GM18868 (cell line): ENCODE measurements around the gene ZNF350.
"Not testable (repeated sequence)": the region's sequence is repeated elsewhere in the genome, so short reads cannot be mapped to it uniquely, and the experiment has no call there.

Source experiments
- ATAC-seq: cut with Tn5 transposase; IDR thresholded peaks from one replicate; pipeline ENCODE4 v1.9.1; 2021; ENCODE audit warnings: mild to moderate bottlenecking, moderate library complexity; ENCODE audit not compliant: unreplicated experiment

Gene ZNF350

DNA sequence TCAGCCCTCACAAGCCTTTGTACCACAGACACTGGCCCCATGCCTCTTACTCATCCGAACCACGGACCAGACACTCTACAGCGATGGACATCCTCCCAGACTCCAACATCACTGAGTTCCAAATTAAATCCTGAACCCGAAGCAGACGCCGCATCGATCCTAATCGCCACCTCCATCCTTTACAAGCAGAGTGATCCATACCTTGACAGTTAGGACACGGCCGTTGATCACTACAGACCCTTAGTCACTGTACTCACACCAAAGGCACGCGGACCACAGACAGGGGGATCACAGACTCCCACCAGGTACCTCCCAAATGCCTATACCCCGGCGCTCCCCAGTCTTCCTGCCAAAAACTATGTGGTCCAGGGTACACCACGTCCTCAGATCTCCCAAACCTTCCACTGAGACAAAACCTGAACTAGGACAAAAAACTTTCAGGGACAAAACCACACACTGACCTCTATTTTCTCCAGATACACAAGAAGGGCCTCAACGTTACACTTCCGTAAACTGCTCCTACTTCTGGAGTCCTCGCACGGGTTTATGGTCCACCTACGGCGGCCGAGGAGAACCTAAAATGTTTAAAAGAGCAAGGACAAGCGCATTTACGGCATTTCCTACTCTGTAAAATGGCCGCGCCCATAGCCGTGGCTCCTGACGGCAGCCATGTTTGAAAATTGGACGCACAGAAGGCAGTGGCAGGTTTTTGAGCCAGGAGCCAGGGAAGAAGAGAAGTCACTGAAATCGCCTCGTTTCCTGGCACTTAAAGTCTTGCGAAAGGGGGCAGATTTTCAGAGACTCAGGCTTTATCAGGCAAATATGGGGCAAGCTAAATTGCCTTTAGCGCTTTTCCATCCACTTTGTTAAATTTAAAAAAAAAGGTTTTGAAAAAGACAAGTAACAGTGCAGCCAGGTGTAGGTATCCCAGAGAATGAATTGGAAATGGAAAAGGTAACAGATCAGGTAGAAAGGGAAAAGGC, at the start of gene ZNF350:
Gene ZNF350, minus strand, starts transcription at position 532 of the 983 bp plus-strand sequence. CDS start 12,480 bp downstream, outside the sequence.
- peak; percentile 70 for ATAC-seq

DNA sequence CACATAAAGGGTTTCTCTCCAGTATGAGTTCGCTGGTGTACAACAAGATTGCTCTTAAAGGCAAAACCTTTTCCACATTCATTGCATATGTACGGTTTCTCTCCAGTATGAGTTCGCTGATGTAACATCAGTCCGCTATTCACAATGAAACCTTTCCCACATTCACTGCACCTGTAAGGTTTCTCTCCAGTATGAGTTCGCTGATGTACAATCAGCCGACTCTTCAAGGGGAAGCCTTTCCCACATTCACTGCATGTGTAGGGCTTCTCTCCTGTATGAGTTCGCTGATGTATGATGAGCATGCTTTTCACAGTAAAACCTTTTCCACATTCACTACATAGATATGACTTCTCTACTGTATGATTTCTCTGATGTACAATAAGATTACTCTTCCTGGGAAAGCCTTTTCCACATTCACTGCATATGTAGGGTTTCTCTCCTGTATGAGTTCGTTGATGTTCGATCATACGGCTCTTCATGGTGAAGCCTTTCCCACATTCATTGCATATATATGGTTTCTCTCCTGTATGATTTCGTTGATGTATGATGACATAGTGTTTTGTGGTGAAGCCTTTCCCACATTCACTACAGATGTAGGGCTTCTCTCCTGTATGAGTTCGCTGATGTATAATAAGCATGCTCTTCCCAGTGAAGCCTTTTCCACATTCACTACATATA, 47.5 kb upstream of the ZNF350 start:
- ATAC-seq, result no peak

DNA sequence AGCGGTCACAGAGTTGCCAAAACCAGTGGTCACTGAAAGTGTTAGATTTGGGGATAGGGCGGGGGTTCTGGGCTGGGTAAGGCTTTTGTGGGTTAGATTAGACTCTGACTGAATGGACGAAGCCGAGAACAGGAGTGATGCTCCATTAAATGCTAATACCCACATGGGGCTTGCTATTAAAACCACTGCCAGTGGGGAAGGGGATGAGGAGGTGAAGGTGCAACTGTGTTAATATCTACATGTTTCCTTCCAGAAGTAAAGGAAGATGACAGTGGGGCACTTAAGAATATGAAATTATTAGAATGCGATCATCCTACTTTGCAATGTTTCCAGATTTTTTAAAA, 42.1 kb upstream of the ZNF350 start:
- ATAC-seq, result peak; percentile 20

DNA sequence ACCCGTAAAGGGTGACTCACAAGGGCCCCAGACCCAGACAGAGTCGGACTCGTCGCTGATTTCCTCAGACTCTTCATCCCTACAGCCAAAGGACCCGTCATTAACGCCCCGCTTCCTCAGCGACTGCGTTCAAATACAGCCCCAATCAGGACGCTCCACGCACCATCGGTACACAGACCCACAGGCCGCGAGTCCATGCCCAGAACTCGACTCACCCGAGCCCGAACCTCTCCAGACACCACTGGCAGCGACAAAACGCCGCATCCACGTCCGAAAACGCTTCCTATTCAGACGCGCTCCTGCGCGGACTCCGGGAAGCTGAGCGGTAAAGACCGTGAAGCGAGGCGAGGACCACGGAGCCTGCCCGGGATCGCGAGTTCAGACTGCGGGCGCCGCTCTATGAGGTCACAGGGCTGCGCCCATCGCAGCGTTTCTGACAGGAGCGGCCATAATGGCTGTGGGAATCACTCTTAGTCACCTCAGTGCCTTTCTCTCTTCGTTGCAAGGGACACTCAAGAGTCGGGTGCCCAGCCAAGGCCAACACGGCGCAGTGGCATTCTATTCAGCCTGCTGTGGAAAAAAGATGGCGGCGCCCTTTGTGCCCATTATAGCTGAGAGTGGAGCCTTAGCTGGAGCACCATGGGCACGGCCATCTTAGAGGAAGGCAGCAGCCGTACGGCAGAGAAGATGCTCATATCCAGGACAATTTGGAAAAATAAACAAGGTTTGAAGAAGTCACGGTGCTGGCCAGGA, 41.6 kb upstream of the ZNF350 start, which contains the start of gene ZNF614:
Gene ZNF614, minus strand, starts transcription at position 353 of the 753 bp plus-strand sequence. CDS start 2,634 bp downstream, outside the sequence.
- peak; percentile 79 for ATAC-seq

DNA sequence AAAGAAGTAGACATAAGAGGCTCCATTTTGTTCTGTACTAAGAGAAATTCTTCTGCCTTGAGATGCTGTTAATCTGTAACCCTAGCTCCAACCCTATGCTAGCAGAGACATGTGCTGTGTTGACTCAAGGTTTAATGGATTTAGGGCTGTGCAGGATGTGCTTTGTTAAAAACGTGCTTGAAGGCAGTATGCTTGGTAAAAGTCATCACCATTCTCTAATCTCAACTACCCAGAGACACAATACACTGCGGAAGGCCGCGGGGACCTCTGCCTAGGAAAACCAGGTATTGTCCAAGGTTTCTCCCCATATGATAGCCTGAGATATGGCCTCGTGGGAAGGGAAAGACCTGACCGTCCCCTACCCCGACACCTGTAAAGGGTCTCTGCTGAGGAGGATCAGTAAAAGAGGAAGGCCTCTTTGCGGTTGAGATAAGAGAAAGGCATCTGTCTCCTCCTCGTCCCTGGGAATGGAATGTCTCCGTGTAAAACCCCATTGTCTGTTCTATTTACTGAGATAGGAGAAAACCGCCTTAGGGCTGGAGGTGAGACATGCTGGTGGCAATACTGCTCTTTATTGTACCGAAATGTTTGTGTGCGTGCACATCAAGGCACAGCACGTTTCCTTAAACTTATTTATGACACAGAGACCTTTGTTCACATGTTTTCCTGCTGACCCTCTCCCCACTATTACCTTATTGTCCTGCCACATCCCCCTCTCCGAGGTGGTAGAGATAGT, 39.8 kb upstream of the ZNF350 start:
- not testable (repeated sequence) for ATAC-seq

DNA sequence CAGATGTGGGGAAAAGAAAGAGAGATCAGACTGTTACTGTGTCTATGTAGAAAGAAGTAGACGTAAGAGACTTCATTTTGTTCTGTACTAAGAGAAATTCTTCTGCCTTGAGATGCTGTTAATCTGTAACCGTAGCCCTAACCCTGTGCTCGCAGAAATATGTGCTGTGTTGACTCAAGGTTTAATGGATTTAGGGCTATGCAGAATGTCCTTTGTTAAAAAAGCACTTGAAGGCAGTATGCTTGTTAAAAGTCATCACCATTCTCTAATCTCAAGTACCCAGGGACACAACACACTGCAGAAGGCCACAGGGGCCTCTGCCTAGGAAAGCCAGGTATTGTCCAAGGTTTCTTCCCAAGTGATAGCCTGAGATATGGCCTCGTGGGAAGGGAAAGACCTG, 37.8 kb upstream of the ZNF350 start:
- ATAC-seq, result not testable (repeated sequence)

DNA sequence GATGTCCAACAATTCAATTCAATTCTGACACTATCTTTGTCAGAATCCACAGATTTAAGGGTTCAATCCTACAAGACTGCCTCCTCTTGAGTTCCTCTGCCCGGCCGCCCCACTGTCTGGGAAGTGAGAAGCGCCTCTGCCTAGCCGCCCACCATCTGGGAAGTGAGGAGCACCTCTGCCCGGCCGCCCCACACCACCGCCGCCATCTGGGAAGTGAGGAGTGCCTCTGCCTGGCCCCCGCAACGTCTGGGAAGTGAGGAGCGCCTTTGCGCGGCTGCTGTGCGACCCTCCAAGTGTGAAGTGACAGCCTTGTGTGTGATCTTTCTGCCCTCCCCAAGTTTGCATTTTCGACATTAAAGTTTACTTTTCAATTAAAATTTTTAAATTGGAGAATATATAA, 35.6 kb upstream of the ZNF350 start:
- no peak for ATAC-seq

DNA sequence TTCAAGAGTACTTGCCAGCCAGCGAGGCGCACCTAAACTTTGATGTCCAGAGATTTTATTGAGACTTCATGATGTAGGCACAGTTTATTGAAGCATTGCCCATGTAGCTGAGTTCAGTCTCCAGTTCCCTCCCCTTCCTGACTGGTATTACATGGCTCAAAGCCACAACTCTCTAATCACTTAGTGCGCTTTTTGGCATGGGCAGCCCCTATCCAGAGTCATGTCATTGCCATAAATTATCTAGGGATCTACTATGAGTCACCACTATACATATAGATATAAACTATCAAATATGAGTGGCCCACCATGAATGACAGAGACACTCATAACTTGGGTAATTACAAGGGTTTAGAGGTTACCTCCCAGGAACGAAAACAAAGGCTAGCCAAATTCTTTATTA, 33.9 kb upstream of the ZNF350 start:
- ATAC-seq, result no peak

DNA sequence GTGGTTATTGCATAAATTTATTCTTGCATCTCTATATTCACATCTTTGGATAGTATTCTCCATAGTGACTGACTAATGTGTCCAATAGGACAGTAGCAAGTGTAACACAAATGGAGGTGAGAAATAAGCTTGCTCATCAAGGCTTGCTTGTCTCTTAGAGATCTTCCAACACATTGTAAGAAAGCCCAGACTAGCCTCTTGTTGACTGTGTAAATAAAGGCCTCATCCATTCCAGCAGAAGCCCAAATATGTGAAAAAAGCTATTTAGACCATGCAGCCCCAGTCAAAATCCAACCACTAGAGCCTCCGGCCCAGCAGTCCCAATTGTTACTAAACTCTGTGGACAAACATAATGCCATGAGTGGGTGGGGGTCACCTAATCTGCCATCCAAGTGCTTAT, 24.0 kb upstream of the ZNF350 start:
- ATAC-seq, result no peak

DNA sequence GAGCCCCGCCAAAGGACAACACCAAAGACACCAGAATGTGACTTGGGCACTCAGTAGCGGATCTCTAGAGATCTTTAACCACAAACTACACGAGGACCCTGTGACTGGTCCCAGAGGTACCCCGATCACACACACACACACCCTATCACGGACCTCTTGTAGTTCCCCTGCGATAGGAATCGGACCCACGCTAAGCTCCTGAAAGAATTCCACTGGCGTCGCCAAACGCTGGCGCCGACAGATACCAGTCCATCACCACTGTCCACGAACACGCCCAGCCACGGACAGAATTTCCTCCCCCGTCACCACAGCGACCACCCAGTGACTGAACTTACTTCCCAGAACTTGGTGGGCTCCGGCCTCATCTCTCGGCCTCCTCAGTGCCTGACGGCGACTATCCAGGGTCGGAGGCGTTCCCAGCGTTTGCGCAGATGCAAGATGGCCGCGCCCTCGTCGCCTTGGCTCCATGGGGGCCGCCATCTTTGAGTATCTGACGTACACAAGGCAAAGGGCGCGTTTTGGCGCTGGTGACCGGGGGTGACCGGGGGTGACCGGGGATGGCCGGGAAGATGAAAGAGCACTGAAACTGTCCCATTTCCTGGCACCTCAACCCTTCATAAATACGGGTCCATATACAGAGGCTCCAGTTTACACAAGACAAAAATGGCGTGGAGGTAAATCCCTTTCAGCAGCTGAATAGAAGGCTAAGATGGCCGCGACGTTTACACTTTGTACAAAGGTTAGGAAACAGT, 21.3 kb upstream of the ZNF350 start, which contains the start of gene ZNF615:
Gene ZNF615, minus strand, starts transcription at position 406 of the 752 bp plus-strand sequence. CDS start 4,500 bp downstream, outside the sequence.
- peak; percentile 80 for ATAC-seq

DNA sequence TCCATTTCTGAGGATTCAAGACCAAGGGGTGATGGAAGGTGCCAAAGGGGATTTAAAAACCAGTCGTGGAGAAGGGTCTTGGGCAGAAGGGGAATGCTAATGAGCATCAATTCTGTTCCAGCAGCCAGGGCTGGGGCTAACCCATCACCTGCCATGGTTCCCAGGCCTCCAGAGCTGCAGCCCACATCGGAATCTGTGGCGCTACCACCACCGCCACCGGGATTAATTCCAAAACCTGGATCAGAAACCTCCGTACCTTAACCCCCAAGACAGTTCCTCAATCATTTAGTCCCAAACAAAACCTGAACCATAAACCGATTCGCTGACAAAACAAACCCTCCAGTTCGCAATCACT, 20.8 kb upstream of the ZNF350 start:
- ATAC-seq, result no peak

DNA sequence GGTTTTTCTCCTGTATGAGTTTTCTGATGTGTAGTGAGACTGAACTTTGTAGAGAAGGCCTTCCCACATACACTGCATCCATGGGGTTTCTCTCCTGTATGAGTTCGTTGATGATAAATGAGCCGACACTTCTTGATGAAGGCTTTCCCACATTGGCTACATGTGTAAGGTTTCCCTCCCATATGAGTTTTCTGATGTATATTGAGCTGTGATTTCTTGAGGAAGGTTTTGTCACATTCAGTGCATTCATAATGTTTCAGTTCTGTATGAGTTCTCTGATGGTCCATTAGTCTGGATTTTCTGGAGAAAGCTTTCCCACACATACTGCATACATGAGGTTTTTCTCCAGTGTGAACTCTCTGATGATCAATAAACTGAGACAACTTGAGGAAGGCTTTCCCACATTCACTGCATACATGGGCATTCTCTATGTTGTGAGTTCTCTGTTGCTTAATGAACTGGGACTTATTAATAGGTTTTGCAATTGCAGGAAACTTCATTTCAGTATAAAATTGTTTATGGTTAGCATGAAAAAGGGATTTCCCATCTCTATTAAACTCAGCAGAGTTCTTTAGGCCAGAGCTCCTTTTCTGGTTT, 7.5 kb upstream of the ZNF350 start:
- ATAC-seq, result no peak

DNA sequence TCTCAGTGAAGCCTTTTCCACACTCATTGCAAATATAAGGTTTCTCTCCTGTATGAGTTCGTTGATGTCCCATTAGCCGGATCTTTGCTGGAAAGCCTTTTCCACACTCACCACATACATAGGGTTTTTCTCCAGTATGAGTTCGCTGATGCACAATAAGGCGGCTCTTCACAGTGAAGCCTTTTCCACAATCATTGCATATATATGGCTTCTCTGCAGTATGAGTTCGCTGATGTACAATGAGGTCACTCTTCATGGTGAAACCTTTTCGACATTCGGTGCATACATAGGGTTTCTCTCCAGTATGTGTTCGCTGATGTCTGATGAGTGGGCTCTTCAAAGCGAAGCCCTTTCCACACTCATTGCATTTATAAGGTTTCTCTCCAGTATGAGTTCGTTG, 6.8 kb upstream of the ZNF350 start:
- no peak for ATAC-seq

DNA sequence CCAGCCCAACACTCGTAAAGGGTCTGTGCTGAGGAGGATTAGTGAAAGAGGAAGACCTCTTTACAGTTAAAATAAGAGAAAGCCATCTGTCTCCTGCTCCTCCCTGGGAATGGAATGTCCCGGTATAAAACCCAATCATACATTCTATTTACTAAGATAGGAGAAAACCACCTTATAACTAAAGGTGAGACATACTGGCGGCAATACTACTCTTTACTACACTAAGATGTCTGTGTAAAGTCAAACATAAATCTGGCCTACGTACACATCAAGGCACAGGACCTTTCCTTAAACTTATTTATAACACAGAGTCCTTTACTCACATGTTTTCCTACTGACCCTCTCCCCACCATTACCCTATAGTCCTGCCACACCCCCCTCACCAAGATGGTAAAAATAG, 3.3 kb downstream of the ZNF350 start:
- ATAC-seq, result no peak

DNA sequence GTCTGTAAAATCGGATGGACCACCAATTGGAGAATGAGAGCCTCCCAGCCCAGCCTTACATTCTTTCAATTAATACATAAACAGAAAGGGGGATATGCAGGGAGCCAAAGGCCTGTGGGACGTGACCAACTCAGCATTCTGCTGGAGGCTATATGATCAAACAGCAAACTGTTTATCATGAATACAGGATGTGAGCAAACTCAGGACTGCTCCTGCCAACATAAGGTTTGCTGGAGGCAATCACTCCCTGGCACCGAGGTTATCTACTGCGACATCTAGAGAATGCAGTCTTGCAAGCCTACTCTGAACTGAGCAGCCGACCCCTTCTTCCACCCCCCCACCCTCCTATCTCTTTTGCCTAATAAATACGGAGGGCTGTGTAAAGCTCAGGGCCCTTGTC, 5.7 kb downstream of the ZNF350 start:
- not testable (repeated sequence) for ATAC-seq

DNA sequence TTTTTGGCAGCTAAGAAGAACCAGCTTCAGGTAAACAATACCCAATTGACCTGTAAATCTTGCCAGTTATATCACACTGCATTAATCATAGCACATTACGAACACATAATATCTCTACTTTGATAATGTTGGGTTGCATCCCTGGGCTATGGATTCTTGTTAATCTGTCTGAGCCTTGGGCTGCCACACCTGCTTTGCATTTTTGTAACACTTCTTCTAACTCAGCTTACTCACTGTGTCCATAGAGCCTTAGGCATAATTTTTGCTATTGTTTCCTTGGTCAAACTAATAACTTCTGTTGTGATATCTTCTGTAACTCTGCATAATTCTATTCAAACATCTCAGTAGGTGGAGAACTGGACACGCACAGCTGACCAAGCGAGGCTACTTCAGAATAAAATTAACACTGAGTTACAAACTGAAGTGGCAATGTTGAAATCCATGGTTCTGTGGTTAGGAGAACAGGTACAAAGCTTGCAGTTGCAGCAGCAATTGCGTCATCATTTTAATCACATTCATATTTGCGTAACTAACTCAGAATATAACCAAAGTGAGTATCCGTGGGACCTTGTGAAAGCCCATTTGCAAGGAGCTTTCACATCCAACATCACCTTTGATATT, 6.4 kb downstream of the ZNF350 start:
- ATAC-seq, result no peak

DNA sequence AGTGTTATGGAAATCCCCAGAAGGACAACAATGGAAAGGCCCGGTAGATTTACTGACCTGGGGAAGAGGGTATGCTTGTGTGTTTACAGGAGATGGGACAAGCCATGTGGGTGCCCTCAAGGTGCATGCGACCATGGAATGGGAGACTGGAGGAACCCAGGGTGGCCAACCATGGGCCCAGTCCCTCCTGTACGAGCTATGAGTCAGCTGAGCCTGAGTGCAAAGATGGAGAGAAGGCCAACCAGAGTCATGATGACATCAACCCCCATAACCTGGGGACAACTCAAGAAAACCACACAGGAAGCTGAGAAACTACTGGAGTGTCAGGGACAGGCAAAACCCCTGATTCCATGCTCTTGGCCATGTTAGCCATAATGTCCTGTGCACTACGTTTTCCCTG, 7.8 kb downstream of the ZNF350 start:
- ATAC-seq, result no peak

DNA sequence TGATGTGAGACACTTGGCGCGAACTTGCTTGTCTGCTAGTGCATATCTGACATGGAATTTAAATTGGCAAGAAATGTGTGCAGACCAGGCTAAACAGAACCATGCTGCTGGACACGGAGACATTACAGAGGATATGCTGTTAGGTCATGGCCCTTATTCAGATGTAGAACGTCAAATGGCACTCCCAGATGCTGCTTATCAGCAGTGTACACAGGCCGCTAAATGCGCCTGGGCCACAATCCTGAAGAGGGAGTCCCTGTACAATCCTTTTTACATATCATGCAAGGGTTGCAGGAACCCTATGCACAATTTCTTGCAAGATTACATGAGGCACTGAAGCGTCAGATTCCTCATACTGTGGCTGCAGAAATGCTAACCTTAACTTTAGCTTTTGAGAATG, 9.3 kb downstream of the ZNF350 start:
- ATAC-seq, result no peak

DNA sequence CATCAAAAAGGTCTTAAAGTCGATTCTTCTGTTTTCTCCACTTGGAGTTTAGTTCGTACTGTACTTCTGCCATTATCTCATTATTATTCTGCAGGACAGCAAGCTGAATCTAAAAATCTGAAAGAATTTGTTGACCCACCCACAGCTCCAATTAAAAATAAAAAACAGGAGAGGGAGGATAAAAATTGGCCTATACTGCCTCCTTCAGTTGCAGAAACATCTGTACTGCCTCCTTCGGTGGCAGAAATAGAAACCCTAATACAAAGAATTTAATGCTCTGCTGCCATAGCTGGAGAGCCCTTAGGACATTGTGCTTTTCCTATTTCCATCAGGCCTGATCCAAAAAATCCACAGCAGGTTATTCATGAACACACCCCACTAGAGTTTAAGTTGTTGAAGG, 9.8 kb downstream of the ZNF350 start:
- ATAC-seq, result no peak
